ENCODE results near the gene EPS15. TPM values are rescaled to one million over a fixed set of nuclear protein-coding genes. Genes with fewer than 3 reads are reported as not detected.

The EPS15 gene
- total RNA-seq, 3 donors from 2014 or later = 83.6 to 144 (median 127) TPM

DNA sequence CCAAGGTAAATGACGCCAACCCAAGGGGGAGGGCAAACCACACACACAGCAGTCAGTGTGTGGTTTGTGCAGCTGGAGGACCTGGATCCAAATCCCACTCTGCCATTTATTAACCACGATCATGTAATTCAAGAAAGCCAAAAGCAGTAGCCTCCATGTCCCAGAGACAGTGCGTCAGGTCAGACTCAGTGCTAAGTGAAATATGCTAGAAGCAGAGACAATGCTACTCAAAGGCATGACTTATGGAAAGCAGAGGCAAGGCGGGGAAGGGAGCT lies 202.3 kb downstream of the EPS15 start:
- H3K4me1 ChIP-seq = peaks cover 0 to 6% of the 10 kb centered on the region in 2 donors
- DNase-seq (ENCODE audit: low spot score in 2 of 2) = no peak
- intact Hi-C loops (cut with DNase I; ENCODE audit: low total_unique reads) = no loop called here
- no peaks in the 10 kb centered on the region for H3K27me3 ChIP-seq
- no peaks in the 10 kb centered on the region for H3K36me3 ChIP-seq
- peak overlapping the region in 1 of 2 donors; percentile 63 for H3K27ac ChIP-seq
- TF ChIP-seq, protein P1, sequence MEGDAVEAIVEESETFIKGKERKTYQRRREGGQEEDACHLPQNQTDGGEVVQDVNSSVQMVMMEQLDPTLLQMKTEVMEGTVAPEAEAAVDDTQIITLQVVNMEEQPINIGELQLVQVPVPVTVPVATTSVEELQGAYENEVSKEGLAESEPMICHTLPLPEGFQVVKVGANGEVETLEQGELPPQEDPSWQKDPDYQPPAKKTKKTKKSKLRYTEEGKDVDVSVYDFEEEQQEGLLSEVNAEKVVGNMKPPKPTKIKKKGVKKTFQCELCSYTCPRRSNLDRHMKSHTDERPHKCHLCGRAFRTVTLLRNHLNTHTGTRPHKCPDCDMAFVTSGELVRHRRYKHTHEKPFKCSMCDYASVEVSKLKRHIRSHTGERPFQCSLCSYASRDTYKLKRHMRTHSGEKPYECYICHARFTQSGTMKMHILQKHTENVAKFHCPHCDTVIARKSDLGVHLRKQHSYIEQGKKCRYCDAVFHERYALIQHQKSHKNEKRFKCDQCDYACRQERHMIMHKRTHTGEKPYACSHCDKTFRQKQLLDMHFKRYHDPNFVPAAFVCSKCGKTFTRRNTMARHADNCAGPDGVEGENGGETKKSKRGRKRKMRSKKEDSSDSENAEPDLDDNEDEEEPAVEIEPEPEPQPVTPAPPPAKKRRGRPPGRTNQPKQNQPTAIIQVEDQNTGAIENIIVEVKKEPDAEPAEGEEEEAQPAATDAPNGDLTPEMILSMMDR (IDR thresholded peaks at IDR 0.05) = no peak
- TF ChIP-seq POLR2A (IDR thresholded peaks at IDR 0.05) = no peak
- no peak for TF ChIP-seq POLR2AphosphoS5 (IDR thresholded peaks at IDR 0.05)
- H3K9me3 ChIP-seq = no peaks in the 10 kb centered on the region
- H3K4me3 ChIP-seq = no peak overlapping the region

DNA sequence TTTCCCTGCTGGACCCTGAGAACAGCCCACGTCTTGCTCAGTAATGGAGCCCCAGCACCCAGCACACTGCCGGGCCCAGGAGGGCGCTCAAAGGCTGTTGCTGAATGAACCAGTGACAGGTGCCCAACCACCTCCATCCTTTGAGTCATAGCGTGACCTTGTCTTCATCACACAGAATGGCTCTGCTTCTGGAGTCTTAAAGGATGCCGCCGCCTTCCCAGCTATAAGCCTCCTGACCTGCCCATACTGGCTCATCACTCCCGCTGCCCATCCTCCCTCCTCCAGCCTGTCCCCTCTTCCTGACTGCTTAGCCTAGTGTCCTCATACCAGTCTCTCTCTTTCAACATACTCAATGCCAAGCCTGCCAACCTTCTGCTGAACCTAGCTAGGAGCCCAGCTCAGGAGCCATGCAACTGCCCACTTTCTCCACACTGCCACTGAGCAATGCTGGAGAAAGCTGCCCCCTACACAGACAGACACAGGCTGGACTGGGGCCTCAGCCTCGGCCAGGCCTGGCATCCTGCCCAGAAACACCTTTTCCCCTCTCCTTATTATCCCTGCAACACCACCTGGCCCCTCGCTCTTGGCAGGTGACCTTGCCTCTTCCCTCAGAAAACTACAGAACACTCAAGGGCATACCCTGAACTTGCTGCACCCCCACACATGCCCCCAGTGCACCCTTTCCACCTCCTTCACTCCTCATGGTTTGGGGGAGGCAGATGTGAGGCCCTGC lies 202.8 kb downstream of the EPS15 start:
- Histone ChIP-seq H3K27ac (peak overlapping the region in 1 of 2 donors; percentile 63), H3K27me3 (no peaks in the 10 kb centered on the region), H3K9me3 (no peaks in the 10 kb centered on the region), H3K36me3 (no peaks in the 10 kb centered on the region), H3K4me3 (no peak overlapping the region), H3K4me1 (peaks cover 0 to 6% of the 10 kb centered on the region in 2 donors)
- intact Hi-C loops (cut with DNase I; ENCODE audit: low total_unique reads) = no loop called here
- TF ChIP-seq, protein P1 (IDR thresholded peaks at IDR 0.05) = no peak
- DNase-seq (ENCODE audit: low spot score in 2 of 2) = no peak

DNA sequence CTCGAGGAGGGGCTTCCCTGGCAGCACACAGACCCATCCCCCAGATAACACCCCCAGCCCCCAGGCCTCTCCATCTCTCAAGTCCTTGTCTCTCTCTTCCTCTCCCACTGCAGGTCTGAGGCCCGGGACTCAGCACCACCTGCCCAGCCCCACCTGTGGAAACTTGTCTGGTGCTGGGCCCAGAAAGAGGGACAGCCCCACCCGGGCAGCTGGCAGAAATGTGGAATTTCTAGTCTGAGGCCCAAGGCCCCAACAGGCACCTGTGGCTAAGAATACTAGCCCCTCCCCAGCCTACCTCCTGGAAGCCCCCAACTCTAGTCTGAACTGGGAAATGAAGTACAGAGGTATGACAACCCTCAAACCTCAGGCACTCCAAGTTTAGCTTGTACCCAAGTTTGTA lies 204.1 kb downstream of the EPS15 start:
- Histone ChIP-seq H3K4me3 (no peak overlapping the region), H3K4me1 (peaks cover 0 to 6% of the 10 kb centered on the region in 2 donors), H3K27me3 (no peaks in the 10 kb centered on the region), H3K9me3 (no peaks in the 10 kb centered on the region), H3K36me3 (no peaks in the 10 kb centered on the region), H3K27ac (peak overlapping the region; percentile 79 to 82)
- intact Hi-C loops (cut with DNase I; ENCODE audit: low total_unique reads) = no loop called here
- TF ChIP-seq, protein P1 (IDR thresholded peaks at IDR 0.05) = no peak
- TF ChIP-seq POLR2A (IDR thresholded peaks at IDR 0.05) (no peak), POLR2AphosphoS5 (IDR thresholded peaks at IDR 0.05) (no peak)
- no peak for DNase-seq (ENCODE audit: low spot score in 2 of 2)

DNA sequence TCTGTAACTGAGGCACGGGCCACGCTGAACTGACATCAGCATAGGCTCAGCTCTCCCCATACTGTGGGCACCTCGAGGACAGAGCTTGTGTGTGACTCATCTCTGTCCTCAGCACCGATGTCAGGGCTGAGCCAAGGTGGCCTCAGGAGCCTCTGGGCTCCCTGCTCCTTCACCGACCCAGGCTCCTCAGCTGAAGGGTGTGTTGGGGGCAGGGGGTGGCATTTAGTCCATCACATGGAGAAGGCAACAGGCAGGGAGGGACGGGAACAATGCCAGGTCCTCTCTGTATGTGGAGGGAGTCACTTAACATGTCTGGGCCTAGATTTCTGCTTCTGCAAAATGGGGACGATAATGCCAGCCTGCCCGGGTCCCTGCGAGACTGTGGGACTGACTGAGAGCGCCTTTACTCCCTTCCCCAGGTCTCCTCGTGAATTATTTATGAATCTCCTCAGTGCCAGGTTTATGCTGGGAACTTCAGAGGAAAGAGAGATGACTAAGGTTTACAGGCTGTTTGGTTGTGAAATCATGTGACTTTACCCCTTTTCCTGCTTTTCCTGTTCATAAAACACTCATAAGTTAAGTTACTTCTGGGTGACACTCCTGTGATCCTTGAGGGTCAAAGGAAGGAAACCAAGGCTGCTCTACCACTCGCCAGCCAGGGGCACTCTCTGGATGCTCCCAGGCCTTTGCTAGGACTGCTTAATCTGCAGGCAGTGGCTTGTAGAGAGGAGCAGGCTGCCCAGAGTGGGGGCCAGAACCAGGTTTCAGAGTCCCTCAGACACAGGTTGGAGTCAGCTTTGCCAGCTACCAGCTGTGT lies 204.9 kb downstream of the EPS15 start:
- Histone ChIP-seq H3K4me1 (peaks cover 0 to 6% of the 10 kb centered on the region in 2 donors), H3K36me3 (no peaks in the 10 kb centered on the region), H3K27me3 (no peaks in the 10 kb centered on the region), H3K9me3 (no peaks in the 10 kb centered on the region), H3K27ac (peak overlapping the region; percentile 79 to 82), H3K4me3 (no peak overlapping the region)
- no peak for DNase-seq (ENCODE audit: low spot score in 2 of 2)
- intact Hi-C loops (cut with DNase I; ENCODE audit: low total_unique reads) = no loop called here
- TF ChIP-seq, protein P1 (IDR thresholded peaks at IDR 0.05) = no peak
- TF ChIP-seq POLR2A (IDR thresholded peaks at IDR 0.05) = no peak
- TF ChIP-seq POLR2AphosphoS5 (IDR thresholded peaks at IDR 0.05) = no peak

DNA sequence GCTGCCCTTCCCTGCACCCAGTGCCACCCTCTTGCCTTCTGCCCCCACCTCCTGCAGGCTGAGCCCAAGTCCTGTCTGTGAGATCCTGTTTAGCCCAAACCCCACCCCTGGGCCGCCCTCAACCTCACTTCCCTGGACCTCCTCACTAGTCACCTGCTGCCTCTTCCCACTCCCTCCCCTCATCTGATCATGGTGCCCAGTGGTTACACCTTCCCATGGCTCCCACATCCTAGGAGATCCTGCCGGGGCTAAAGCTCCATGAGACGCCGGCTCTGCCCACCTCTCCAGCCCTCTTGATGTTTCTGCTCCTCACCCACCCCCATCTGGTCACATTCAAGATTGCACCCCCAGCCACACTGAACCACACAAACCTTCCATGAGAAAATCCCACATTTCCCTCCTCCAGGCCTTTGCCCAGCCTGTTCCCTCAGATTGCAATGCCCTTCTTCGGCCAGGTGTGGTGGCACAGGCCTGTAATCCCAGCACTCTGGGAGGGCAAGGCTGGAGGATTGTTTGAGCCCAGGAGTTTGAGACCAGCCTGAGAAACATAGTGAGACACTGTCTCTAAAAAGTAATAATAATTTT lies 205.7 kb downstream of the EPS15 start:
- no peak for DNase-seq (ENCODE audit: low spot score in 2 of 2)
- Histone ChIP-seq H3K27me3 (no peaks in the 10 kb centered on the region), H3K36me3 (no peaks in the 10 kb centered on the region), H3K27ac (peak overlapping the region; percentile 79 to 82), H3K4me1 (peaks cover 0 to 6% of the 10 kb centered on the region in 2 donors), H3K9me3 (no peaks in the 10 kb centered on the region), H3K4me3 (no peak overlapping the region)
- TF ChIP-seq, protein P1 (IDR thresholded peaks at IDR 0.05) = peak in 2 of 3 donors; percentile 13 to 19
- TF ChIP-seq POLR2AphosphoS5 (IDR thresholded peaks at IDR 0.05) = no peak
- intact Hi-C loops (cut with DNase I; ENCODE audit: low total_unique reads) = no loop called here
